GM13977 (cell line): ENCODE data around the gene HDDC2.

Source experiments
- DNase-seq: peaks from one replicate; pipeline ENCODE4 v3.0.0; 2012; ENCODE audit warnings: low spot score
- in situ Hi-C: fragments of 300-500 bp; cut with MboI; formaldehyde crosslinking; loops from one replicate; pipeline ENCODE4 v1.12.0; 2022; ENCODE audit warnings: low sequenced_read_pairs, low pct_unique_long_range_greater_than_20kb, mixed read lengths, inconsistent platforms; ENCODE audit not compliant: unreplicated experiment
- TF ChIP-seq, protein P1 (sequence below): IDR thresholded peaks from 2 replicates; pipeline ENCODE4 v1.5.1; 2012; ENCODE audit warnings: mild to moderate bottlenecking, control low read depth; ENCODE audit not compliant: insufficient read depth; ENCODE audit errors: extremely low read depth, missing control alignments

HDDC2 gene

GRCh38 chr6:125227244-125227643, 74.5 kb downstream of the HDDC2 start:
- in situ Hi-C loops = no loop called here
- TF ChIP-seq, protein P1, sequence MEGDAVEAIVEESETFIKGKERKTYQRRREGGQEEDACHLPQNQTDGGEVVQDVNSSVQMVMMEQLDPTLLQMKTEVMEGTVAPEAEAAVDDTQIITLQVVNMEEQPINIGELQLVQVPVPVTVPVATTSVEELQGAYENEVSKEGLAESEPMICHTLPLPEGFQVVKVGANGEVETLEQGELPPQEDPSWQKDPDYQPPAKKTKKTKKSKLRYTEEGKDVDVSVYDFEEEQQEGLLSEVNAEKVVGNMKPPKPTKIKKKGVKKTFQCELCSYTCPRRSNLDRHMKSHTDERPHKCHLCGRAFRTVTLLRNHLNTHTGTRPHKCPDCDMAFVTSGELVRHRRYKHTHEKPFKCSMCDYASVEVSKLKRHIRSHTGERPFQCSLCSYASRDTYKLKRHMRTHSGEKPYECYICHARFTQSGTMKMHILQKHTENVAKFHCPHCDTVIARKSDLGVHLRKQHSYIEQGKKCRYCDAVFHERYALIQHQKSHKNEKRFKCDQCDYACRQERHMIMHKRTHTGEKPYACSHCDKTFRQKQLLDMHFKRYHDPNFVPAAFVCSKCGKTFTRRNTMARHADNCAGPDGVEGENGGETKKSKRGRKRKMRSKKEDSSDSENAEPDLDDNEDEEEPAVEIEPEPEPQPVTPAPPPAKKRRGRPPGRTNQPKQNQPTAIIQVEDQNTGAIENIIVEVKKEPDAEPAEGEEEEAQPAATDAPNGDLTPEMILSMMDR = no peak
- DNase-seq = no peak
